K562 (cell line): ENCODE data around the gene RPTOR. TPM values are rescaled to one million over a fixed set of nuclear protein-coding genes. Genes with fewer than 3 reads are reported as not detected.

Experiments used
- ATAC-seq: fragments of 200-7000 bp; cut with Tn5 transposase; 3 replicates; pipeline ENCODE4 v1.9.1; 2020; ENCODE audit warnings: moderate library complexity
- BruUV-seq: library from RNA; stranded (reverse); fragments of 400-500 nt; replicated peaks from 2 replicates; lab custom pipeline; 2021; lab: Mats Ljungman, UMichigan
- CTCF ChIA-PET: fragments of 300-600 bp; formaldehyde crosslinking; extraction: SDS; loops from one replicate; lab custom pipeline; 2021; ENCODE audit warnings: low intra/inter-chr PET ratio; lab: Yijun Ruan, JAX
- POLR2A ChIA-PET: fragments of 300-600, 350-650 bp; sonication (Branson Sonifier 250); formaldehyde crosslinking; extraction: SDS; loops from one replicate; lab custom pipeline; 2021; ENCODE audit warnings: antibody characterized with exemption, inconsistent platforms; lab: Yijun Ruan, JAX
- DNase-seq, 4 experiments: peaks; one replicate each; pipeline versions ENCODE4 v3.0.0 to v3.0.0-alpha.2; 2011 to 2018; ENCODE audit warnings: low spot score in 3 of 4, mixed read lengths in 3 of 4; ENCODE audit errors: extremely low read depth in 1 of 4
- FAIRE-seq: peaks from 2 replicates; lab custom pipeline; 2011; peaks lifted over from hg19 to GRCh38; lab: Jason Lieb, UNC
- H2AFZ ChIP-seq: 2 replicates; pipeline ENCODE4 v1.6.0; 2011; ENCODE audit warnings: low read depth, low read length, control low read depth, inconsistent platforms
- H3K27ac ChIP-seq: fragments of 200-600 bp; 3 replicates; pipeline ENCODE4 v1.8.0; 2011; ENCODE audit warnings: low read depth, mild to moderate bottlenecking, control low read depth, inconsistent platforms, low read length, moderate library complexity, mixed read lengths; ENCODE audit errors: extremely low read depth
- H3K27me3 ChIP-seq, 2 experiments: fragments of 300-600 bp in 1 of 2; 2 replicates in 1 of 2; 3 replicates in 1 of 2; pipeline versions ENCODE4 v1.6.0 to v1.8.0; 2011; ENCODE audit warnings: inconsistent platforms in 2 of 2, low read length in 2 of 2, mild to moderate bottlenecking in 1 of 2, mixed read lengths in 1 of 2, moderate library complexity in 1 of 2; ENCODE audit not compliant: control insufficient read depth in 2 of 2, insufficient read depth in 2 of 2
- H3K36me3 ChIP-seq: fragments of 300-600 bp; 3 replicates; pipeline ENCODE4 v1.8.0; 2011; ENCODE audit warnings: mild to moderate bottlenecking, low read length, inconsistent platforms; ENCODE audit not compliant: control insufficient read depth, insufficient read depth
- H3K4me1 ChIP-seq, 2 experiments: fragments of 200-600 bp in 1 of 2; replicated peaks in 1 of 2; 2 replicates in 1 of 2; 3 replicates in 1 of 2; pipeline versions ENCODE4 v1.5.1 to v1.8.0; 2011; ENCODE audit warnings: inconsistent platforms in 2 of 2, low read length in 2 of 2, mild to moderate bottlenecking in 1 of 2, mixed read lengths in 1 of 2, moderate library complexity in 1 of 2; ENCODE audit not compliant: control insufficient read depth in 2 of 2, insufficient read depth in 2 of 2
- H3K4me2 ChIP-seq: 2 replicates; pipeline ENCODE4 v1.6.1; 2011; ENCODE audit warnings: low read length, control low read depth, inconsistent platforms, mixed read lengths; ENCODE audit not compliant: insufficient read depth
- H3K4me3 ChIP-seq: fragments of 200-600 bp; sonication (generic), shearing (Covaris generic); 2 replicates; pipeline ENCODE4 v1.5.1; 2016; ENCODE audit warnings: control low read depth, inconsistent platforms
- H3K79me2 ChIP-seq: fragments of 200-600 bp; 3 replicates; pipeline ENCODE4 v1.8.0; 2011; ENCODE audit warnings: low read length, inconsistent platforms; ENCODE audit not compliant: control insufficient read depth, insufficient read depth
- H3K9ac ChIP-seq, 2 experiments: 2 replicates each; pipeline versions ENCODE4 v1.6.0 to v1.6.1; 2011; ENCODE audit warnings: low read depth in 2 of 2, low read length in 2 of 2, control low read depth in 1 of 2, inconsistent platforms in 1 of 2, mild to moderate bottlenecking in 1 of 2, mixed read lengths in 1 of 2; ENCODE audit not compliant: insufficient read depth in 1 of 2
- H3K9me1 ChIP-seq: one replicate; pipeline ENCODE4 v1.6.0; 2011; ENCODE audit warnings: inconsistent platforms, mild to moderate bottlenecking, low read length, moderate library complexity; ENCODE audit not compliant: control insufficient read depth, insufficient read depth
- H3K9me3 ChIP-seq: replicated peaks from 2 replicates; pipeline ENCODE4 v1.5.1; 2011; ENCODE audit warnings: low read depth, low read length, inconsistent platforms; ENCODE audit not compliant: control insufficient read depth, insufficient read depth
- H4K20me1 ChIP-seq: replicated peaks from 2 replicates; pipeline ENCODE4 v1.6.1; 2011; ENCODE audit warnings: low read length, inconsistent platforms, mixed read lengths; ENCODE audit not compliant: control insufficient read depth, insufficient read depth
- CTCF ChIP-seq, 3 experiments: IDR thresholded peaks in 2 of 3; conservative IDR thresholded peaks in 1 of 3; 2 replicates each; pipeline ENCODE4 v1.5.1; 2011 to 2012; ENCODE audit warnings: low read length in 3 of 3, mild to moderate bottlenecking in 3 of 3, control low read depth in 2 of 3, improper control_type of control experiment in 1 of 3, inconsistent platforms in 1 of 3, low read depth in 1 of 3, mixed read lengths in 1 of 3, moderate library complexity in 1 of 3; ENCODE audit not compliant: insufficient read depth in 2 of 3
- ELK3 ChIP-seq: fragments of 450-650 bp; formaldehyde crosslinking; IDR thresholded peaks from 2 replicates; pipeline ENCODE4 v1.4.0; 2020; ENCODE audit warnings: mild to moderate bottlenecking
- HINFP ChIP-seq: fragments of 450-650 bp; conservative IDR thresholded peaks from 2 replicates; pipeline ENCODE4 v1.6.1; 2016; ENCODE audit warnings: missing genetic modification characterization, low read depth, mild to moderate bottlenecking, control low read depth, missing compliant biosample characterization
- MAFF ChIP-seq: IDR thresholded peaks from 2 replicates; pipeline ENCODE4 v1.6.1; 2012; ENCODE audit warnings: low read length, improper control_type of control experiment
- MITF ChIP-seq: IDR thresholded peaks from 2 replicates; pipeline ENCODE4 v1.6.1; 2014; ENCODE audit warnings: antibody characterized with exemption
- SNRNP70 ChIP-seq: fragments of 200-400 bp; formaldehyde crosslinking; optimal IDR thresholded peaks from 2 replicates; pipeline ENCODE3; 2017; ENCODE audit warnings: low read depth, low read length
- THAP12 ChIP-seq: fragments of 250-450 bp; sonication (Bioruptor Pico); IDR thresholded peaks from 2 replicates; pipeline ENCODE4 v1.9.0; 2021; ENCODE audit warnings: mild to moderate bottlenecking, inconsistent platforms
- ZBTB43 ChIP-seq: sonication (generic); formaldehyde crosslinking; IDR thresholded peaks from 2 replicates; pipeline ENCODE4 v1.8.0; 2023; ENCODE audit warnings: mild to moderate bottlenecking, missing genetic modification reagents
- ZNF778 ChIP-seq: fragments of 450-650 bp; formaldehyde crosslinking; IDR thresholded peaks from 2 replicates; pipeline ENCODE4 v1.4.0; 2020; ENCODE audit warnings: mild to moderate bottlenecking, moderate library complexity
- ZZZ3 ChIP-seq: fragments of 450-650 bp; IDR thresholded peaks from 2 replicates; pipeline ENCODE4 v1.6.1; 2016; ENCODE audit warnings: antibody characterized with exemption, mild to moderate bottlenecking, moderate library complexity
- WGBS: fragments of 100-300 bp; shearing (Covaris generic); methylation state at CpG from one replicate; pipeline ENCODE4 v1.1.6; 2016; ENCODE audit warnings: low coverage, mixed read lengths; ENCODE audit not compliant: insufficient coverage; ENCODE audit errors: missing lambda C conversion rate; 5-methylcytosine and 5-hydroxymethylcytosine counted together
- in situ Hi-C: fragments of 300-500 bp; cut with MboI; formaldehyde crosslinking; loops from 4 replicates; pipeline ENCODE4 v1.15.0; 2018; ENCODE audit warnings: inconsistent platforms, mixed read lengths
- intact Hi-C: fragments of 100-400 bp; cut with micrococcal nuclease; formaldehyde crosslinking; loops from 2 replicates; pipeline ENCODE4 v1.14.2; 2022
- polyA plus RNA-seq, 8 experiments: library from polyadenylated mRNA; depleted of rRNA in 4 of 8; stranded (reverse) in 5 of 8; unstranded in 3 of 8; fragments of >200 nt; fragmentation: Nextera tagmentation in 2 of 8; fragmentation: Illumina TruSeq in 1 of 8; extraction: Ambion mirVana in 2 of 8; extraction: Trizol in 1 of 8; gene quantifications; 2 replicates each; pipeline versions ENCODE4 v1.2.1 to v1.2.3, GENCODE V29; 2011 to 2014; ENCODE audit warnings: inconsistent platforms in 1 of 8, missing spikeins in 1 of 8
- total RNA-seq, 7 experiments: library from RNA; depleted of rRNA in 6 of 7; stranded (reverse); fragments of >200 nt in 6 of 7; fragmentation: Illumina TruSeq in 2 of 7; extraction: Trizol in 2 of 7; gene quantifications; 2 replicates each; pipeline versions ENCODE4 v1.2.1 to v1.2.3, GENCODE V29; 2011 to 2021; ENCODE audit warnings: low replicate concordance in 1 of 7

The RPTOR gene
- total and polyA plus RNA-seq, 9 of the 15 experiments (the other 6 are each of a cell fraction or from before 2014, with no cell fraction given): 0.24 to 54.1 (median 10.2) TPM

GRCh38 chr17:80963812-80964543 is 419.3 kb downstream of the RPTOR start:
- FAIRE-seq (no peak), ATAC-seq (no peak)
- CTCF ChIA-PET: no interaction called here
- TF ChIP-seq ZNF778 (no peak), MAFF (no peak), CTCF (IDR thresholded peaks at IDR 0.05 in 2 of 3, conservative IDR thresholded peaks at IDR 0.05 in 1 of 3; ENCODE audit: insufficient read depth in 2 of 3, low read depth in 1 of 3, low read length in 3 of 3) (no peak), HINFP (no peak), ELK3 (CRISPR knock-in tag) (no peak), THAP12 (CRISPR knock-in tag) (no peak), ZBTB43 (no peak), SNRNP70 (no peak), ZZZ3 (no peak), MITF (no peak)

More at GRCh38 chr17:80963812-80964543, 419.3 kb downstream of the RPTOR start:
- Histone ChIP-seq H3K27me3 (no peaks in the 10 kb centered on the region), H3K4me3 (no peak overlapping the region), H4K20me1 (no peaks in the 10 kb centered on the region), H3K9me3 (no peaks in the 10 kb centered on the region), H3K36me3 (peaks cover 17% of the 10 kb centered on the region; the same call in 1 of the 3 replicates), H3K4me1 (peaks cover 0 to 43% of the 10 kb centered on the region in 2 experiments; a peak in 2 of 5 replicates), H3K79me2 (no peaks in the 10 kb centered on the region), H3K27ac (no peak overlapping the region), H2AFZ (no peak overlapping the region), H3K9ac (no peak overlapping the region), H3K4me2 (no peak overlapping the region), H3K9me1 (no peaks in the 10 kb centered on the region)
- no TSS peak for BruUV-seq
- intact Hi-C loops: no loop called here
- DNase-seq: no peak
- whole genome bisulfite sequencing: 87% methylated on average over 24 of the region's 49 CpGs
- in situ Hi-C loops: no loop called here
- POLR2A ChIA-PET: no interaction called here
